A204.1 (cell line): Measurements from ENCODE around the gene MRPL36.
"Not testable (repeated sequence)": the region's sequence is repeated elsewhere in the genome, so short reads cannot be mapped to it uniquely, and the experiment has no call there.

Experiments
- FAIRE-seq: peaks from 2 replicates; lab custom pipeline; 2012; peaks lifted over from hg19 to GRCh38; lab: Jason Lieb, UNC

The MRPL36 gene

DNA sequence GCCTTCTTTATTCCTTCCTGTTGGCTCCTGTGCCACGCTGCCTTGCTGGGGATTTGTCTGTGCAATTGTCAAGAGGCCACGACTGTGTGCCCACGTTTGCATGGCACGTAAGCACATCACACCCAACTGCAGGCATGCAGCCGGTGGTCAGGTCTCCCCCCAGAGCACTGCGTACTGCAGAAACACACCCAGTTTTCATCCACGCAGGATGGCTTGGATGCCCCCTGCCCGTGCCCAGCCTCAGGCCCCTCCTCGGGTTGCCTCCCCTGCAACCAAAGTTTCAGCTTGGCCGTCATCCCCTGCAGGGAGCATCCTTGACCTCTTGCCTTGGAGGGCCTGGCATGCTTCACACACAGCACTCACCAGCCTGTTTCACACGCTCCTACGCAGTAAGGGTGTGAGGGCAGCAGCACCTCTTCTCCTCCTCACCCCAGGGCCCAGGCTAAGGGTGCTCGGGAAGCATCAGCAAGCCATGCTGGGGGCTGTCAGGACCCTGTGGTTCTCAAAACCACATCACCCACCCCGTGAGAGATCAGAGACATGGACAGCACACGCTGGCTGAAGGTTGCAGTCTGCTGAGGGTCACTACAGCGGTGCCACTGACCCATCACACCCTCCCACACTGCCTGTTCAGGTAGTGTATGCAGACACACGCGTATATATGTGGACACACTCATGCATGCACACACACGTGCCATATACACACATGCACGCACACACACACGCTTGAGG, 3.1 kb downstream of the MRPL36 start:
- FAIRE-seq: no peak

DNA sequence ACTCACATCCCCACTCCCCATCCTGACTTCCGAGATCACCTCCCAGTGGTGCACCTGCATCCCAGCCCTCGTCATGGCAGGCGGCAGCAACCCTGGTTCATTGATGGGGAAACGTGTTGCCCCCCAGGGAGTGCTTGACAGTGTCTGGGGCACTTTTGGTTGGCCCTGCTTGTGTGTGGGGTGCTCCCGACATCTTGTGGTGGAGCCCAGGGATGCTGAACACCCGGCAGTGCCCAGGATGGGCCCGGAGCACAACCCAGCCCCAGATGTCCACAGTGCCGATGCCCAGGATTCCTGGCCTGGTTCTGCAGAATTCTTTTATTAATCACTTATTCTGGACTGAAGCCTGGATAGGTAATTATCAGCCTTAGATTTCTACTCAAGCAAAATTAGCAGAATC, 3.7 kb downstream of the MRPL36 start:
- FAIRE-seq: no peak

DNA sequence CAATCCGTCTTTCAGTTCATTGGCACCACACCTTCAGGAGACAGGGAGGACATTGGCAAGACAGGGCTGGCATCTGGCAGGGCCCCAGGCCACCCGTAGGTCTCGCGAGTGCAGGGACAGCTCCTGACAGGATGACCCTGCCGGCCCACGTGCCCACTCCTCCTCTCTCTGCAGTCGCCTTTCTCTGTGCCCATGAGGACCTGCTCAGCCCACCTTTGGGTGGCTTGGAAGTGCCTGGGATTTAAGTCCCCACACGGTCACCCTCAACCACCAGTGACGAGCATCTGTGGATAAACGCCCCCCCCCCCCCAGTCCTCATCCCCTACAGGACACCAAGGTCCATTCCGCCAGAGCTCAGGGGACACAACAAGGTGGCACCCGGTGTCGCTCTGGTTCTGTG, 4.1 kb downstream of the MRPL36 start:
- no peak for FAIRE-seq

DNA sequence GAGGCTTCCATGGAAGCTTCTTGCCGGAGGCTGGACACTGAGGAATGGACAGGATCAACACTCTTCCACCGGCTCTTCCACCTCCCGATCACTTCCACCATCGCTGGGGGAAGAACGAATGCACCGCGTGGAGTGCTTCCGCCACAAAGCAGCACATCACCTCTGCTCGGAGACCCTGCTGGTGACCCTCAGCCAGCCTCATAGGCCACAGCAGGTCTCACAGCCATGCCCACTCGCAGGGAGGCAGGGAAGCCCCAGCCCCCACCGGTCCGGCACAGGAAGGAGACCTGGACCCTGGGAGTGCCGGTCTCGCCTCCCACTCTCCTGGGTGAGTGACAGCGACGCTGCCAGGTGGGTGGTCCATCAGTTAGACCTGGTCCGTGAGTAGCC, 4.7 kb downstream of the MRPL36 start:
- FAIRE-seq: no peak

DNA sequence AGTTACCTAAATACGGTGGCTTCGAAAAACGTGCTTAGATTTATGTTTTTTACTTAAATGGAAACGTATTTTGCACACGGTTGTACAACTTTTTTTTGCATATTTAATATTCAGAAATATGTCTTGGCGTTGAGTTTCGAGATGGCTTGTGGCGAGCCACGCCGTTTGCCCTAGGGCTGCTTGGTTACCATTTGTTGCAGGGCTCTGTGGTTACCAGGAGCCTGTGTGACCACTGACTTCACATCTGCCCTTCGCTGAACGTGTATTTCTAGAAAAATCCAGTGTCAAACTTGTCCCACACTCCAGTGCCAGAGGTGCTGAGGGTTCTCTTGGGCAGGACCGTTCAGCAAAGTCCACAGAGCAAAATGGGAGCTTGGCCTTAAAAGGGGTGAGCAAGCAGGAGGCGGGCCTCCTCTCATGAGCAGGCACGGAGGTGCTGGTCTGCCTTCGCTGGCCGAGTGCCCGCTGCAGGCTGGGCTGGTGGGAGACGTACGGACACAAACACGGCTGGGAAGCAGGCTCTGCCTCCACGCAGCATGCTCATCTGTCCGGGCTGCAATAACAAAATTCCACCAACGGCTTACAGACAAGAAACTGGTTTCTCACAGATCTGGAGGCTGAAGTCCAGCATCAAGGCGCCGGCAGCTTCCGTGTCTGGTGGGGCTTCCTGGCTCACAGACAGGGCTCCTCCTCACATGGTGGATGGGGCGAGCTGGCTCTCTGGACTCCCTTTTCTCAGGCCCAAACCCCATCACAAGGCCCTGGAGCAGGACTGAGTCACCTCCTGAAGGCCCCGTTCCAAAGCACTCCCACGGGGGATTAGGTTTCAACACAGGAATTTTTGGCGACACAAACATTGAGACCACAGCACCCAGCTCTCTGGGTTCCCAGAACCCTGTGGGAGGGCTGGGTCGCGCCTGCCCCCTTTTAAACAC, 5.4 kb downstream of the MRPL36 start:
- no peak for FAIRE-seq

DNA sequence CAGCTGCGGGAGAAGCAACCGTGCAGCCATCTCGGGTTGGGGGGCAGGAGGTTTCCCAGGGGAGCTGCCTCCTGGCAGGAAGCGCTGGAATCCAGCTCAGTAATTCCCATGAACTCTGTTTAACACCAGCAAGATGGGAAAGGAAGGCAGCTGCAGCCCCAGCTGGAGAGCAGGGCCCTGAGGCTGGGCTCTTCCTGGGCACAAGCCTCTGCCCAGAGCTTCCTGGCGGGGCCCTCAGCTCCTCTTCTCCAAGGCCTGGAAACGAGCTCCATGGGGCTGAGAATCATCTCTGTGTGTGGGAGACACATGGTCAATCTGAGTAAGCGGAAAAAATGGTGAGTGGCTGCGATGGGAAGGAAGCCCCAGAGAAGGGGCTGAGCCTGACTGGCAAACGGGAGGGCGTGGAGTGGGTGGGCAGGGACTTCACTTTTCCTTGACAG, 6.3 kb downstream of the MRPL36 start:
- FAIRE-seq: no peak

DNA sequence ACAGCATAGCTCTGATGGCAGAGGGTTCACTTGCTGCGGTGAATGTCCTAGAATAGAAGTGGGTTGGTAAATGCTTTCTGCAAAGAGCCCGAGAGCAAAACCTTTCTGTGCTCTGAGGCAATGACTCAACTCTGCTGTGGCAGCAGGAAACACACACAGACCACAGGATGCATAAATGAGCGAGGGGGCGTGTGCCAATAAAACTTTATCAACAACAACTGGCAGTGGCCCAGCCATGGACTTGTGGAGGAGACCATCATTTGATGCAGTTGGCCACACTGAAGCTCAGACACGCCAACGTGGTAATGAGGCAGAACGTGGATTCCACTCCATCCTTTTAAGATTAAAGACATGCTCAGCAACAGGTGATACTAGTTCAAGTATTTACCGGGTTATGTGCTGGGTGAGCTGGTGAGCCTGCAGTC, 6.8 kb downstream of the MRPL36 start:
- FAIRE-seq: no peak

DNA sequence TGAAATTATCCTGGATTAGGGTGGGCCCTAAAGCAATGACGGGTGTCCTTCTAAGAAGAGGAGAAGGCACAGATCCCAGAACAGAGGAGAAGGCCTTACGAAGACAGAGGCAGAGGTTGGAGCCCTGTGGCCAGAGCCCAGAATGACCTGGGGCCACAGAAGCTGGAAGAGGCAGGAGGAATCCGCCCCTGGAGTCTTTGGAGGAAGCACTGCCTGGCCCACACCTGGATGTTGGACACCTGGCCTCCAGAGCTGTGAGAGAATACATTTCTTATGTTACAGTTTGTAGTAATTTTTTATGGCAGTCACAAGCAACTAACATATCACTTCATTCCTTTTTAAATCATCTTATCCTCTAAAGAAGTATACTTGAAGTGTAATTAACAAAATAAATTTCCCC, 8.5 kb downstream of the MRPL36 start:
- FAIRE-seq: no peak

DNA sequence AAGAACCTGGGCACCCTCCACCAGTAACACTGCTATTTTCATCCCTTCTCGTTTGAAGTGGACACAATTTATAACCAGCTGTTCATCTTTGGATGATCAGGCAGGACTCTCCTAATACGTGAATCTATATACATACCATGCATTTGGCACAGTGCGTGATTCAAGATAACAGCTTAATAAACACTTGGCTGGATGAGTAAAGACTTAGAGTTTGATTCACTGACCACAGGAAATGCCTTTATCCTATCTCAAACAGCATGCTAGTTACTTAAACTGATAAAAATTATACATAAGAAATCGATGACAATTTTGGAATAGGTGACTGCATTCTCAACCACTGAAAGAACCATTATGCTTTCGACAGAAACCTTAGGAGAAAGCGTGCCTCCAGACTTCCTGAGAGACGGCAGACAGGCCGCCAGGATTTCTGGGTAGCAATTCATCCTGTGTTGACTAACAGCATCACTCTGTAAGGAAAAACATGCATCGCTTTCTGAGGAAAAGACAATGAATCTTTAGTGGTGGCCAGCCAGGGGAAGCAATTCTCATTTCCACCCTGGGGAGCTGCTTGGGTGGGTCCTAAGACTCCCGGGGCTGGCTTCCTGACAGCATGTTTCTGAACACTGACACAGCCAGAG, 9.7 kb downstream of the MRPL36 start:
- FAIRE-seq: no peak

DNA sequence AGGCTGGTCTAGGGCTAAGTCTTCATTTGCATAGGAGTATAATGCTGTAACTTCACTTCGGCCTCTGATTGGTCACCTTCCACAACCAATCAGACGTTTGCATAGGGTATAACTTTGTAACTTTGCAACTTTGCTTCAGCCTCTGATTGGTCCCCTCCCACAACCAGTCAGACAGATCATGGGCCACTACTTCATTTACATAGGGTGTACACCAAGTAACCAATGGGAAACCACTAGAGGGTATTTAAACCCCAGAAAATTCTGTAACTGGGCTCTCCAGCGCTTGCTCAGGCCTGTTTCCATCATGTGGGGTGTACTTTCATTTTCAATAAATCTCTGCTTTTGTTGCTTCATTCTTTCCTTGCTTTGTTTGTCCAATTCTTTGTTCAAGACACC, 10.2 kb downstream of the MRPL36 start:
- FAIRE-seq: not testable (repeated sequence)

DNA sequence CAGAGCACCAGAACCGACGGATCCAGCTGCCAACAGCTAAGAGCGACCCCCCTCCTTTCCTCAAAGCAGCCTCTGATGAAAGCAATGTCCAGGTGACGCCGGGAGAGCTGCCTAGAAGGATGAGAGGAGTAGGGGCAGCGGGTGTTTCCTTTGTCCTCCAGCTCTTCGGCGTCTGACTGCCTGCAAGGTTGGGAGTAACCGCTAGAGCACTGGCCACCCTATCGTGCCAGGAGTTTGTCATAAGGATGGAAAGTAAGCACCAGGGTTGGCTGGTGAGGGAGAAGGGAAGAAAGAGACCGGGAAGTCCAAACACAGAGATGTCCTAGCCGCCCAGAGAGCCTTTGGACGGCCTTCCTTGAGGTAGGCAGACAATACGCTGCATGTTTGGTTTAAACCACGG, 10.8 kb downstream of the MRPL36 start:
- FAIRE-seq: no peak

DNA sequence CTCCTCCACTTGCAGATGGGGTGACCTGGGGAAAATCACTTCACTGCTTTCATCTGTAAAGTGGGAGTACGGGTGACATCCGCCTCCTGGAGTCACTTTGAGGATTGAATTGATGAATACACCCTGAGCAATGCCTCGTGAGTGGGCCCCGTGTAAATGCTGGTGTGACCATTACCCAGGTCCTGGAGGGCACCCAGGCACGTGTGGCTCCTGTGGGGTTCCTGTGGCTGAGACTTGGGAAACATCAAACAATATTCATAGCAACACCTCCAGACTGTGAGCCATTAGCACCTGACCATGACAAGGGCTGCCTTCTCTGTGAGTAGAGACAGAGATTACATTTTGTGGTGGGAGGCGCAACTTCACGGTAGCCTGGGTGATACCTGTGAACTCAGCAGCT, 11.4 kb downstream of the MRPL36 start:
- FAIRE-seq: no peak

DNA sequence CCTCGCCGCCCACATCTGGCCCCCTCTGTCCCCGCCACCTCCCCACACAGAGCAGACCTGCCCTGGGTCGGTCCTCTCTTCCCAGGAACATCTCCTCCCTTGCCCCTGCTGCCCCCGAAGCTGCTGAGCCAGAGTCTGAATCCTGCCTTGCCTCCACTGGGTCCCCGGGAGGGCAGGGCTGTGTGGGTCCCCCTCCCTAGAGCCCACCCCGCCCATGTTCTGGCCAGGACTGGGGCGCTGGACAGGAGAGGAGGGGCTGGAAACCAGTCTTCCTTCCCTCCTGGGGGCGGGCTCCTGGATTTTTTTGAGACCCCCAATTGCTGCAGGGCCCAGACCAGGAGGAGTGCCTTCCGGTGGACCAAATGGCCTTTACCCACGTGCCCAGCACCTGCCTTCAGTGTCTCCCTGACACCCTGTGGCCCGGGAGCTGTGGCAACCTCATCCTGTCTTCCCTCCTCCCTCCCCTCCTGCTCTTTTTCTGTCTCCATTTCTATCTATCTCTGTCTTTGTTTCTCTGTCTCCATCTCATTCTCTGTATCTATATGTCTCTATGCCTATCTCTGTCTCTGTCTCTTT, 12.1 kb downstream of the MRPL36 start:
- FAIRE-seq: no peak

DNA sequence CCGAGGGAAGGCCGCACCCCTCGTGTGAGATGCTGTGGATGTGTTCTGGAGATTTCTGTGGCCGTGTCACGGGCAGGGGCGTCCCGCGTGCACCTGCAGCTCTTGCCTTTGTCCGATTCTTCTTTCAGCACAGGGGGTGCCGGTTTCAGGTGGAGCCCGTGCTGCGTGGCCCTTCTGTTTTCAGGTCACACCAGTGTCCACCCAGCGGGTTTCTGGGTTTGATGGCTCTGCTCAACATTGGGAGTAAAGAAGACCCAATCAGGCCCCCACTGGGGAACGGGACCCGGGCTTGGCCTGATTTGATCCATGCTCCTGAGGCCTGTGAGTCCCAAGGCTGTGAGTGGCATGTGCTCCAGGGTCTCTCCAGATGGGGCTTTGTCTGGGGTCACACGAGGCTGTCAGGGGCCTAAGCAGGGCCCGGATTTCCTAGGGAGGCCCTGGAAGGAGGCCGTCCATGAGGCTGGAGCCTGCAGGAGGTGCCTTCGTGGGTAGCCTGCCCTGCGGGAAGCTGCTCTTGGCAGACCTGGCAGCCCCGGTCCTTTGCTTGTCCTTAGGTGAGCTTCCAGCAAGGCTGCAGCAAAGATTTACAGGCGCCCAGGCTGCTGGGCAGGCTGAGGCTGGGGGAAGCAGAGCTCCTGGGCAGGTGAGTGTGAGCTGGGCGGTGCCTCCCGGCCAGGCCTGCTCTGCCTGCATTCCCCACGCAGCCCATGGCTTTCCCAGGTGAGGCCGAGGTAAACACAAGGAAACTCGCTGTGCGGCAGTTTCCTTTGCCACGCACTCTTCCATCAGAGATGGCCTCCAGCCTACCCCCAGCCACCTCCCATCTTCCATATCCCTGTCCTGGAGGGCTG, 12.8 kb downstream of the MRPL36 start:
- no peak for FAIRE-seq

DNA sequence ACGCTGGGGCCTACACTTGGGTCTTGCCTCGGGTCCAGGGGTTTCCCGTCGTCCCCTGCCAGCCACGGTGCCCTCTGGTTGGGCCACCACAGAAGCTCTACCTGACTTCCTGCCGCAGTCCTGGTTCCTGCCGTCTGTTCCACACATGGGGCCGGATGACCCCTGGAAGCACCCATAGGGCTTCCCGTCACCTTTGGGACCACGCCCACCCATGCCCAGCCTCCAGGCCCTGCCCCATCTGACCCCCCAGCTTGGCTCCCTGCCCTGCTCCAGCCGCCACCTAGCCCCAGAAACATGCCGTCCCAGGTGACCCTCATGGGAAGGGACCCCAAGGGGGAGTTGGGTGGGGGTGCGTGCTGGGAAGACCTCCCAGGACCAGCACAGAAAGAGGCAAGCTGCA, 13.7 kb downstream of the MRPL36 start:
- FAIRE-seq: no peak

DNA sequence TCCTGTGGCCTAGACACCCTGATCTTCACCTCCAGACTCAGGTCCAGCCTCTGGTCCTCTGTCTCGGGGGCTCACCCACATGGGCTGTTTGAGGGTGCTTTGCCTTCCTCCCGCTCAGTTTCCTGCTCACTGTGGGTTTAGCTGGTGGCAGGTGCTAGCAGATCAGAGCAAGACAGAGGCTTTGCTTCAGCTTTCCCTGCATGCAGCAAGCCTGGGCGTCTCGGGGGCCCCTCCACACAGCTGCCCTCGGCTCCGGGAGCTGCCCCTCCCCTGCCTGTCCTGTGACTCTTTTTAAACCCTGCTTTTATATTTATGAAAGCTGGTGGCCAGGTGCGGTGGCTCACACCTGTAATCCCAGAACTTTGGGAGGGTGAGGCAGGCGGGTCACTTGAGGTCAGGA, 14.6 kb downstream of the MRPL36 start:
- FAIRE-seq: no peak

DNA sequence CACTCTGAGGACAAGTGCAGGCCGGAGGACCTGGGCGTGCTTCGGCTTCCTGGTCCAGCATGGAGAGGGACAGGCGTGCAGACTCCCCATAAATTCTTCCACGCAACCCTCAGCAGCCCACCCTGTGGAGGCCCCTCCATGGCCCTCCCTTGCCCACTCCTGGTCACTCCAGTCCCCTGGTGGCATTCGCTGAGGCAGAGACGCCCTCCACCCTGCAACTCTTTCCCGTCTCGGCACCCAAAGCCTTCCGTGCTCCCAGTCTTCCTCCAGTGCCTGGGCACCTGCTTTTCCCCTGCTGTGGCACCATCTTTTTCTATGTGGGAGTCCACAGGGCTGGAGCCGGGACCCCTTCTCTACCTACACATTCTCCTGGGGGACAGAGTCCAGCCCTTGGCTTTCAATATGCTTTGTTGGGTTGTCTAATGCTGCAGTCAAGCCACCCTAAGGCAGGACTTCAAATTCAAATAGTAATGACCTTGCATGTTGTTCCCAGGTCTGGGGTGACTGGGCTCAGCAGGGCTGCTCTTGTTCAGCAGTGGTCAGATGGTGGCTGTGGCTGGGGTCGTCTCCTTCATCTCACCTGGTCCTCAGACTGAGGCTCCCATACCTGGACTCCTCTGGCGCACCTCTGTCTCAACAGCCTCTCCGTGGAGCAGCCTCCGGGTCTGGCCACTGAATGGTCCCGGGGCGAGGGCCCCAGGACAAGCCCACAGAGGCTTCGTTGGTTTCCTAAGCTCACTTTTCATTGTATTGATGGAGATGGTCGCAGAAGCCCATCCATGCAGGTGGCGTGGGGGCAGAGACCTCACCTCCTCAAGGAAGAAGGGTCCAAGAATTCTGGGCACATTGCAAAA, 15.2 kb downstream of the MRPL36 start:
- no peak for FAIRE-seq

DNA sequence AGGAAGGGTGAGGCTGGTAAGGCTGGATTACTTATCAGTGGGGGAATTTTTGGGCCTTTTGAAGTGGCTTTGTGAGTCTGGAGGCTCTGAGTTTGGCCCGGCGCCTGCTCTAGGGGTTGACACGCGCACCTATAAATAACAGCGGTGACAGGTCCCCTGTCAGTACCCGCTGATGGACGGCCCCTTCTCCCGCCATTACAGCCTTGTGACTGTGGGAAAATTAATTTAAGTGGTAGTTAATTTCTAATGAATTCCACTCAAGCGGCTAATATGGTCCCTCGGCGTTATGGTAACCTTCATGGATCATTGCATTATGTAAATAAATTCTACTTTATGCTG, 16.5 kb downstream of the MRPL36 start:
- FAIRE-seq: no peak

DNA sequence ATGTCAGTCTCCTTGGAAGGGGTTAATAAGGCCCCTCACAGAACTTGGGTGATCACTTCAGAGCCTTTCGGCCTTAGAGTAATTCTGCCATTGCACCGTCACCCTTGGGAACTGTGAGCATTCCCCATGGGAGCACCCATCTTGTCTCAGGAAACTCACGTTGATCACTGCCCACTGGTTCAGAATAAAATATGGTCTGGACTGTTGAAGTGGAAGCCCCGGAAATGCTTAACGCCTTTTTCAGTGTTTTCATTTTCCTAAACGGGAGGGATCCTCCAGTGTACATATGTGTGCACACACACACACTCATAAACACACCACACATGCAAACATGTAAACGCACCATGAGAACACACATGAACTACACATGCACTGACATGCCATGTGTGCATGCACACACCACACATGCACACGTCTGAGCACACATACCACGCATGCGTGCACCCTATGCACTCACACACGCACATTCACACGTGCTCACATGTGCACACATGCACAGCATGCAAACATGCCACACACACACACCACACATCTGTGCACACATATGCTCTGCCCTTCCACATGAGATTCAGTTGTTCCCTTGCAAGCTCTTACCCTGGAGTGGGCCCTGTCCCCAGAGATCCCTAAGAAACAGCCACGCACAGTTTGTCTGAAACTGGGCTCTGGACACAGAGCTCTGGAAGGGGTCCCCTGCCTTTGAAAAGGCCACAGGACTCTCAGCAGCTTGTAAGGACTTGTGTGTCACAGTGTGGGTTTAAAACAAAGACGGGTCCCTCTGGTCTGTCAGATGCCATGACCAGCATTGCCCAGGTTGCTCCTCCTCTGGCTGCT, 17.0 kb downstream of the MRPL36 start:
- FAIRE-seq: no peak
